ENCODE data around the gene SRGAP3.

DNA sequence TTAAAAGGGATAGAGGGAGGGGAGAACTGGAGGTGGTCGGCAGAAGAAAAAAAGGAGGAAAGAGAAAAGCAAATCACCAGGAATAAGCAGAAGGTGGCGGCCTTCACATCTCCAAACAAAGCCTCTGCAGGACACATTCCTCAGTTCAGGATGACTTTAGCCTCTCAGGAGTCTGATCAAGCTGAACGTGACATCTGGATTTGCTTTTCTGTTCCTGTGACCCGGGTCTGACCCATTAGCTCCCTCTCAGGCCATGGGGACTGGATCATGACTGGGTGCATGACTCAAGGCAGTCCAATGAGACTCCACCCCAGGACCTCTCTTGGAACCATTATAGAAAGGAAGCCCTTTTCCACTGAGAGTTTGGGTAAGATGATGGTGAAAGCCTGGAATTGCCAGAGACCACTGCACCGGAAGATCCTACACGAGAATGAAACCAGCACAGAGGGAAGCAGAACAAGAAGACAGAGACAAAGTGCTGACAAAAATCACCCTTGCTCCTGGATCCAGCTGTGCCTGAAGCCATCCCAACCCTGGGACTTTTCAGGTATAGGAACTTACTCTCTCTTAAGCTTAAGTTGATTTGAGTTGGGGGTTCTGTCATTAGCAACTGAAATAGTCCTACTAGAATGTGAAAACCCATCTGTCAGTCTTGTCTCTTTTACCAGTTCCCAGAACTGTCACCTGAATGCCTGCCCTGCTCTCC lies 240.7 kb downstream of the SRGAP3 start:
- TF ChIP-seq CTCF (IDR thresholded peaks at IDR 0.05) (no peak), POLR2A (IDR thresholded peaks at IDR 0.05) (no peak)

Data from body of pancreas (tissue), 4 donors.